NCI-H345 (cell line): ENCODE measurements around the gene C14orf119.

ENCODE experiments used
- DNase-seq: peaks from one replicate; lab custom pipeline; 2025; lab: John Stamatoyannopoulos, UW

Gene C14orf119

GRCh38 chr14:23060536-23061260, 34.6 kb upstream of the C14orf119 start:
- no peak for DNase-seq

DNA sequence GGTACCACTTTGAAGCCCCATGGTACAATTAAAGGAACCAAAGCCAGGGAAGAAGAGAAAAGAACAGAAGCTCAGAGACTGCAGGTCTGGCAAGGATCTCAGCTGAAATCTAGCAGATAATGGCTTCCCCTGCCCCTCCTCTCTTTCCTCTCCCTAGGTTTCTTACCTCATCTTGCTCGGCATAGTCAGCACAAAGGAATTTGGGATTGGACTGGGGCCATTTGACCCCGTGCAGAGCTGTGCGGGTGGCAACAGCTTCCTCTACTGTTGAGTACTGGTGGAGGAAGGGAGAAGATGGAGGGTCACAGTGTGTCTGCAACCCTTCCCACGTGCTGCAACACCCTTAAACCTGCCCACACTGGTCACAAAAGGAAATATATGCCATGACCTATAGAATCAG, 33.3 kb upstream of the C14orf119 start:
- DNase-seq: no peak

DNA sequence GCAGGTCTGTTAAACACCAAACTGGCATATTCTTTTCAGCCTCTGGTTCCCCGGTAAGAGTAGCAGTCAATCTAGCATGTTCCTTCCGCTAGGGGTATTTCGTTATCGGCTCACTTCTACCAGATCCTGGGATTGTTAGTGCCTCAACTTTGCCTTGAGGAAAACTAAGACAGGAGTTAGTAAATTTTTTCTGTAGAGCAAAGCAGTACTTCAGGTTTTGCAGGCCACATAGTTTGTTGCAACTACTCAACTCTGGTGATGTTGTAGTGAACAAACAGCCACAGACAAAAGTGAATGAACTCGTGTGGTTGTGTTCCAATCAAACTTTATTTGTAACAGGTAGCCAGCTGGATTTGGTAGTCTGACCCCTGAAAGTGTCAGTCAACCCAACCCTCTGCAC, 31.7 kb upstream of the C14orf119 start:
- no peak for DNase-seq

GRCh38 chr14:23066368-23066767, 28.9 kb upstream of the C14orf119 start:
- DNase-seq: no peak

GRCh38 chr14:23066855-23067744, 28.2 kb upstream of the C14orf119 start:
- DNase-seq: no peak

DNA sequence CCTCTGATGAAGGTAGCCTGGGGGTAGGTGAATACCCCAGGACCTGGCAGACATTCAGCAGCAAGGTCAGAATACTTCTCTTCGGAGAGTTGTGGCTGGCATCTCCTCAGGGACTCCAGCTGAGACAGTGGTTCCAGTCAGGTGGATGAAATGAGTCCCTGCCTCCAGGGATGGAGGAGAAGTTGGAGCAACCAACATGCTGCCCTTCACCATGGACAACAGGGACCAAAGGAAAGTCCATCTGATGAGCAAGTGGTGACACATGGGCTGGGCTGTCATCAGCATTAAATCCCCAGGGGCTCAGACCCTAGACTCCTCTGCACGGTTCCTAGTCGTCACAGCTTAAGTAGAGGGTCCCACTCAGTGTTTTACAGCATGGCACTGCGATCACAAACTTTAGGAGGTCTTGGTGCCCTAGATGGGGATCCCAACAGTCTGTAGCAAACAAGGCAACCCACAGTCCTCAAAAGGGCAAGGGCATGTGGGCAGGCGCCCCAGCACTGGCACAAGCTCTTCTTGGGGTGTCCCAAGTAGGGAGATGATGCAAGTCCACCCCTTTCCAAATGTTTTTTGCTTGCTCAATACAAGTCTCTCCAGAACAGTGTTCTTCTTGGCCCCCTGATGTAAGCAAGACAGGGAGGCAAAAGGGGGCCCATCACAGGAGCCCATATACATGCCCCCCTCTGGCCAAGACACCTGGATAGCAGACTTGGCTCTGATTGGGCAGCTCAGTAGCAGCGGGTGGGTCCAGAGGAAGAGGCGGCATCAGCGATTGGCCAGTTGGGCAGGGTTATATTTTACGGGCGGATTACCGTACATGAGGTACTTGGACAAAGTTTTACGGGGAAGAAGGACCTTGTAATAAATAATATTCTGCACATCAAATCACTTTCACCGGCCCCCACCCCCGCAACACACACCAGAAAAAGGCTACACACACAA, 27.2 kb upstream of the C14orf119 start:
- DNase-seq: no peak

DNA sequence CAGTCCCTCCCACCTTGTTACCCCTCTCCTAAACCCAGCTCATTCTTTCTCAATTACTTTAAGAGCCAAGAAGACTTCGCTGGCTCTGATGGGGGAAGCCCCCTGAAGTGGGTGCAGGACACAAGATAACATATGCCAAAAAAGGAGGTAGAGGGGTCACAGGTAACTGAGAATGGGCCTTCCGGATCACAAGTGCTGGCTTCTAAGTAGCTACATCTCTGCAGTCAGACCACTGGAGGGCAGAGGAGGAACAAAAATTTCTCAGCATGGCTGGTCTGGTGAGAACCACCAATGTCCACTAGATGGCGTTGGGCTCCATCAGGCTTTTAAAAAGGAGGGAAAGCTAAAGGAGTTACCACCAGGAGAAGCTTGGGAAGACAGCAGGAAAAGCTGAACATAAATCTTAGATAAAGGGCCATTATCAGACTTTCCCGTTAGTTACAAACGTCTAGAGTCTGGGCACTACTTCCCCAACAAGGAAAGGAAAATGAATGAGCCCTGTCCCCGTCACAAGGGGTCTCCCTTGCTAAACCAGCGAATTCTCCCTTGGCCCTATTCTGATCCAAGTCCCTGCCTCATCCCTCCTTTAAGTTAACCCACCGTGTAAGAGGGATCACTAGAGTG, 26.4 kb upstream of the C14orf119 start:
- no peak for DNase-seq

- no peak for DNase-seq
Measured at GRCh38 chr14:23069413-23069806, 25.9 kb upstream of the C14orf119 start.

GRCh38 chr14:23070262-23071129, 24.8 kb upstream of the C14orf119 start:
- no peak for DNase-seq

DNA sequence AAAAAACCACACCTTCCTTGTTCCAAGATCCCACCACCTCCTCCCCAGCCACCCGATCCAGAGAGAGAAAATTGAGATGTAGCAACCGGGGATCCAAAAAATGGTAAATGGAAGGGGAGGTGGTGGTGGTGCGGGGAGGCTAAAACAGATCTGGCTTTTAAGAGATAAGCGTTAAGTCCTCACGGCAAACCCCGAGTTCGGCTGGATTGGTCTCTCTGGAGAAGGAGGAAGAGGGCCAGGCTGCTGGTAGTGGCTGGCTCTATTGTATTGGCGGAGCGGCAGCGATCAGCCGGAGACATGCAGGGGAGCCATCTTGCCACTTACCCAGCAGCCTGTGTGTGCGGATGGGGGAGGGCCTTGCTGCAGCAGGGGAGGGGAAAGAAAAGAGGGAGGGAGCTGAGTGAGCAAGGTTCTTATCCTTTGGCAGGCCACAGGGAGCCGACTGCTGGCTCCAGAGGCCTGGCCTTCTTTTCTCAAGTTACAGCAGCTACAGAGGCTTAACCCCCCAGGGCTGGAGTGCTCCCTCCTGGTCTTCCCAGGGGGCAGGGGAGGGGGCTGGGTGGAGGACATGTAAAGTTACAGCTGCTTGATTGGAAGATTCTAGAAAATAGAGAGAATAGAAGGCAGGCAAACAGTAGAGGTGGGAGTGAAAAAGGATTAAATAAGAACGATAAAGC, 23.9 kb upstream of the C14orf119 start:
- no peak for DNase-seq

DNA sequence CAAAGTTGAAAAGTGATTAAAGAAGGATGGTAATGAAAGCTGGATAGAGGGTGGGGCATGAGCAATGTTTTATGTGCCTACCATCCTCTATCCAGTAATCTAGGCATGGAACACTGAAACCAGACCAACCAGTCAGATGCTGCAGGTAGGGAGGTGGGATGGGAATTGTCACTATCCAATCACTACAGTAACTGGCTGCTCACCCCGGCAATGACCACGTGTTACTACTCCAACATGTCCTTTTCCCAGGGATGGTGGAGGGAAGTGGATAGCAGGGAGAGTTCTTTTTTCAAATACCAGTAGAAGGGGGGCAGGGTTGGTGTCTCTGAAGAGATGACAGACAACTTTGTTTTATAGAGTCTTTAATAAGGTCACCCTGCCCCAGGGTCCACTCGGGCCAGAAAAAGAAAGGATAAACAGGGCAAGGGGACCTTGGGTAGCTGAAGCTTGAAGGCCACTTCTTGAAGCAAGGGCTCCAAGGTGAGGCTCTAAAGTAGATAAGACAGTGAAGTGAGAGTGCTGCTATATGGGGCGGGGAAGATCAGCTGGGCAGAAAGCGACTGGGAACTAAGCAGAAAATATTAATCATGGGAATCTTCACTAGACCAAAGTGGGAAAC, 23.3 kb upstream of the C14orf119 start:
- no peak for DNase-seq

DNA sequence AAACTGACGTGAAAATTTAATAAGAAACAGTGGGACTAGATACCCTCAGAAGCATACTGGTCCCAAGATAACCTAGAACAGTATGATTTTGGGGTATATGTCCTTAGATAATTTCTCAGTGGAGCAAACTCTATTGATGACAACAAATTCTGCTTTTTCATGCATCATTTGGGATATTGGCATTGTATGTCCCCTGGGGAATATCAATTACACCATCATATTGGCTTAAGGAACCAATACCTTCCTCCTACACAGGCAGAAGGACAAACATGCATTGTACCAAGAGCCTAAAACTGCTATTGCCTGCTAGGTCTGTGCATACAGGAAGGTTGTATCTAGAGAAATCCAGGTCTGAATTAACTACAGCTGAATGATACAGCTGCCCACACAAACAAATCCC, 20.4 kb upstream of the C14orf119 start:
- no peak for DNase-seq

DNA sequence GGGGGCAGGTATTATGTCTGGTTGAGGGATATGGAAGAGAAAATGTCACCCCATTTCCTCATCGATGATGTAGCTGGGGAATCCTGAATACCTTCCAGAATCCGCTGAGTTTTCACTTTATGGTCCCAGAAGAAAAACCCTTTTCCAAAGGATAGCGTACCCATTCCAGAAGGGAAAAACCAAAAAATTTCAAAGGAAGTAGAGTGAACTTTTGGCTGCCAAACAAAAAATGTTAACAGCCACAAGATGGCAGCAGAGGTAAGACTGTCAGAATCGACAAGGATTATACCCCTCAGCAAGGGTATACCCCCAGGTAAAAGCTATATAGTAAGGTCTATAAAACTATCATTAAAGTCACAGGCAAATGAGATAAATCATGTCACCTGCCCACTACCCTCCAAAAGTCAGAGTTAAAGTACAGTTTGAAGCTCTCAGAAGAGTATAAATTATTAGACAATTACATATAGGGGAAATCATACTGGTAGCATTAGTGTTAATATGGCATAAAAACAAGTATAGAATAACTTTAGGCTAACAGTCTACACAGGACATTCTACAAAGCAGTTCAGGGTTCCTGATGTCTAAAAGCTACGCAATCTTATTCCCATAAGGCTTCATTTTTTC, 18.4 kb upstream of the C14orf119 start:
- DNase-seq: no peak

- DNase-seq: no peak
Measured at GRCh38 chr14:23077962-23078361, 17.3 kb upstream of the C14orf119 start.

DNA sequence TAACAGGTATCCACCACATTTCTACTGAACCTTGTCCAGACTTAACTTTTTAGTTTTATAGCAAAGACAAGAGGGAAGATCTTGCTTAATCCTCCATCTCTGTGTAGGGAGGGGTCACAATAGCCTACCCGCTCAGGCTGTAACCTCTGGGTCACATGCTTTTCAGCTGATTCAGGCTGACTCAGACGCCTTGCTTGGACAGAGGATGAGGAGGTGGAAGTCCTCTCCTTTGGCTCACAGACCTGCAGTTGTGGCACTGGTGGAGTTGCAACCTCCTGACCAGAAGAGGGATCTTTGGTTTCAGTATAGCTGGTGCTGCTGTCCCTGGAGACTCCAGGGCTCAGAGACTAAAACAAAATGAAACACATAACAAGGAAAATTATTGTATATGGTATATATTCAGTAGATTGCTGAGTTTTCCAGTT, 16.6 kb upstream of the C14orf119 start:
- no peak for DNase-seq

GRCh38 chr14:23079716-23080115, 15.6 kb upstream of the C14orf119 start:
- DNase-seq: no peak

GRCh38 chr14:23080474-23080873, 14.8 kb upstream of the C14orf119 start:
- DNase-seq: no peak

- DNase-seq: no peak
Measured at GRCh38 chr14:23085458-23085857, 9.8 kb upstream of the C14orf119 start.

DNA sequence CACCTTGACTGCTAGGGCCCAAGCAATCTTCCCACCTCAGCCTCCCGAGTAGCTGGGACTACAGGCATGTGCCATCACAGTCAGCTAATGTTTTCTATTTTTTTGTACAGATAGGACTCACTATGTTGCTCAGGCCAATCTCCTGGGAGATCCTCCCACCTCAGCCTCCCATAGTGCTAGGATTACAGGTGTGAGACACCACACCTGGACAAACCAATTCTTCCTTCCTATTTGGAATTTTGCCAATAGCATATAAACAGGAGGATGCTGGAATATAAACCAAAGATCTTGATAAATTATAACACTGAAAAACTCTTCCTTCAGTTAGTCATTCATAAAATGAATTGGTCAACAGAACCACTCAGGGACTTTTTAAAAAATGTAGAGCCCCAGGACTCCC, 8.7 kb upstream of the C14orf119 start:
- no peak for DNase-seq
